Neuronal stem cell (in vitro differentiated cells): ENCODE results near the gene ZBTB46.

Experiments used
- DNase-seq: peaks from one replicate; pipeline ENCODE4 v3.0.0-alpha.2; 2013; ENCODE audit warnings: low spot score
- H2AFZ ChIP-seq: one replicate; pipeline ENCODE4 v1.6.1; 2013; ENCODE audit warnings: mild to moderate bottlenecking, low read length, inconsistent platforms
- H2AK5ac ChIP-seq: 2 replicates; pipeline ENCODE4 v1.6.1; 2013; ENCODE audit warnings: low read depth, mild to moderate bottlenecking, inconsistent platforms, low read length, moderate library complexity, mixed read lengths
- H2BK120ac ChIP-seq: 2 replicates; pipeline ENCODE4 v1.6.1; 2013; ENCODE audit warnings: low read depth, mild to moderate bottlenecking, inconsistent platforms, low read length, moderate library complexity, mixed read lengths
- H2BK12ac ChIP-seq: one replicate; pipeline ENCODE4 v1.6.1; 2013; ENCODE audit warnings: low read length, inconsistent platforms
- H2BK15ac ChIP-seq: 2 replicates; pipeline ENCODE4 v1.6.1; 2013; ENCODE audit warnings: mild to moderate bottlenecking, low read length, inconsistent platforms, mixed read lengths
- H2BK5ac ChIP-seq: one replicate; pipeline ENCODE4 v1.6.1; 2013; ENCODE audit warnings: inconsistent platforms, mild to moderate bottlenecking, low read length, moderate library complexity
- H3K14ac ChIP-seq: one replicate; pipeline ENCODE4 v1.6.1; 2013; ENCODE audit warnings: low read length, inconsistent platforms
- H3K18ac ChIP-seq: 2 replicates; pipeline ENCODE4 v1.6.1; 2013; ENCODE audit warnings: low read length, inconsistent platforms
- H3K23ac ChIP-seq: 2 replicates; pipeline ENCODE4 v1.6.1; 2013; ENCODE audit warnings: low read depth, mild to moderate bottlenecking, mixed read lengths, low read length, inconsistent platforms; ENCODE audit not compliant: poor library complexity
- H3K27ac ChIP-seq: replicated peaks from 3 replicates; pipeline ENCODE4 v1.5.1; 2013; ENCODE audit warnings: low read length, inconsistent platforms
- H3K27me3 ChIP-seq, 3 experiments: 2 replicates each; pipeline ENCODE4 v1.6.1; 2013; ENCODE audit warnings: low read length in 3 of 3, mild to moderate bottlenecking in 2 of 3, inconsistent platforms in 1 of 3, low read depth in 1 of 3, mixed read lengths in 1 of 3, moderate library complexity in 1 of 3; ENCODE audit not compliant: control insufficient read depth in 3 of 3, insufficient read depth in 3 of 3
- H3K36me3 ChIP-seq, 2 donors: replicated peaks in 1 of 2; 2 replicates each; pipeline ENCODE4 v1.6.1; 2013; ENCODE audit warnings: low read length in 2 of 2; ENCODE audit not compliant: control insufficient read depth in 2 of 2, insufficient read depth in 2 of 2
- H3K4ac ChIP-seq: 2 replicates; pipeline ENCODE4 v1.6.1; 2013; ENCODE audit warnings: inconsistent platforms, mild to moderate bottlenecking, low read length, moderate library complexity
- H3K4me1 ChIP-seq, 2 donors: 1 replicate in 1 of 2; 2 replicates in 1 of 2; pipeline ENCODE4 v1.6.1; 2013; ENCODE audit warnings: low read length in 2 of 2, low read depth in 1 of 2; ENCODE audit not compliant: control insufficient read depth in 2 of 2, insufficient read depth in 1 of 2
- H3K4me2 ChIP-seq: one replicate; pipeline ENCODE4 v1.6.1; 2013; ENCODE audit warnings: mild to moderate bottlenecking, low read length, inconsistent platforms; ENCODE audit not compliant: insufficient read depth, poor library complexity, severe bottlenecking
- H3K4me3 ChIP-seq, 2 donors: 2 replicates each; pipeline ENCODE4 v1.5.1; 2013; ENCODE audit warnings: low read length in 2 of 2, mild to moderate bottlenecking in 2 of 2, inconsistent platforms in 1 of 2, moderate library complexity in 1 of 2
- H3K79me1 ChIP-seq: one replicate; pipeline ENCODE4 v1.6.1; 2013; ENCODE audit warnings: low read depth, mild to moderate bottlenecking, inconsistent platforms, low read length, moderate library complexity
- H3K9ac ChIP-seq: one replicate; pipeline ENCODE4 v1.6.1; 2013; ENCODE audit warnings: mild to moderate bottlenecking, low read depth, low read length, inconsistent platforms; ENCODE audit not compliant: poor library complexity
- H3K9me3 ChIP-seq, 2 donors: replicated peaks in 1 of 2; 2 replicates each; pipeline versions ENCODE3 to v1.6.1; 2013; ENCODE audit warnings: low read length in 2 of 2, mild to moderate bottlenecking in 2 of 2, inconsistent platforms in 1 of 2, low read depth in 1 of 2, mixed read lengths in 1 of 2, moderate library complexity in 1 of 2; ENCODE audit not compliant: control insufficient read depth in 2 of 2, insufficient read depth in 1 of 2
- H4K8ac ChIP-seq: one replicate; pipeline ENCODE4 v1.6.1; 2013; ENCODE audit warnings: low read depth, mild to moderate bottlenecking, inconsistent platforms, low read length, moderate library complexity
- H4K91ac ChIP-seq: one replicate; pipeline ENCODE4 v1.6.1; 2013; ENCODE audit warnings: low read length, low read depth, mild to moderate bottlenecking, inconsistent platforms; ENCODE audit not compliant: poor library complexity
- WGBS, 2 donors: extraction: QIAGEN DNeasy Blood & Tissue Kit; methylation state at CpG; one replicate each; pipeline ENCODE4 v1.1.7; 2013; ENCODE audit warnings: missing lambda C conversion rate in 2 of 2, mixed read lengths in 1 of 2; ENCODE audit not compliant: insufficient read length in 2 of 2, insufficient replicate concordance in 1 of 2; ENCODE audit errors: extremely low coverage in 2 of 2; 5-methylcytosine and 5-hydroxymethylcytosine counted together

Gene ZBTB46

GRCh38 chr20:63744574-63745423 is 86.3 kb downstream of the ZBTB46 start:
- Histone ChIP-seq H3K27ac (no peak overlapping the region), H3K14ac (peak overlapping the region; percentile 56), H2BK5ac (no peak overlapping the region)

DNA sequence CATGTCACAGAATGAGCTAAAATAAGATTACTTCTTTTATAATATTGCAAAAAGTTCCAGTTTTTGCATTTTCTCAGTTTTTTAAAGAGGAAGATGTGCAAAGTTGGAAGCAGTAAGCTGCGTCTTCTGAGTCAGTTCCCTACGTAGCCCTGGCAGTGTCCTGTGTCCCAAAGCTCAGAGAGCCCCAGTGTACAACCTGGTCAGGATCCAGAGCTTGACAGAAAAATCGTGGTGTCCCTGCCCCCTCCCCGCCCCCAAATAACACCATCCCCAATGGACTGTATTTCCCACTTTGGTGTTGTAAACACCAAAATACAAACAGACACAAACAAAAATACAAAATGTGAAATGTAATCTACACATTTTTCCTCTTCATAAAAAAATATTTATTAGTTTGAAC is 86.9 kb downstream of the ZBTB46 start:
- WGBS, 2 donors = no CpG with 5 or more reads among the region's 4 CpGs
- H3K14ac ChIP-seq = no peak overlapping the region

More at GRCh38 chr20:63744574-63745423, 86.3 kb downstream of the ZBTB46 start:
- Histone ChIP-seq H3K9me3 (no peaks in the 10 kb centered on the region), H2BK15ac (no peak overlapping the region), H3K36me3 (peaks cover 10 to 63% of the 10 kb centered on the region in 2 donors), H3K4ac (no peak overlapping the region), H4K8ac (no peak overlapping the region), H3K9ac (no peak overlapping the region), H3K18ac (no peak overlapping the region), H3K4me1 (peaks cover 6 to 7% of the 10 kb centered on the region in 2 donors), H3K23ac (peak overlapping the region; percentile 85), H2BK12ac (no peak overlapping the region), H2AK5ac (peak overlapping the region; percentile 37), H2BK120ac (no peak overlapping the region), H2AFZ (no peak overlapping the region), H3K27me3 (no peaks in the 10 kb centered on the region), H3K79me1 (peaks cover 17% of the 10 kb centered on the region), H3K4me3 (no peak overlapping the region), H3K4me2 (no peak overlapping the region), H4K91ac (no peak overlapping the region)
- no CpG with 5 or more reads among the region's 25 CpGs for WGBS, 2 donors
- no peak for DNase-seq

GRCh38 chr20:63743210-63743970 is 87.7 kb downstream of the ZBTB46 start:
- DNase-seq = no peak
- H2BK120ac ChIP-seq = no peak overlapping the region

More for the DNA sequence above, 86.9 kb downstream of the ZBTB46 start:
- H2AK5ac ChIP-seq = no peak overlapping the region
- H3K9me3 ChIP-seq = no peaks in the 10 kb centered on the region
- no peak overlapping the region for H3K23ac ChIP-seq
- no peak overlapping the region for H2BK12ac ChIP-seq
- H3K27me3 ChIP-seq = no peaks in the 10 kb centered on the region
- no peak for DNase-seq
- H3K4me3 ChIP-seq = no peak overlapping the region
- H4K8ac ChIP-seq = no peak overlapping the region
- no peak overlapping the region for H2BK120ac ChIP-seq
- no peak overlapping the region for H3K4ac ChIP-seq
- no peak overlapping the region for H2BK15ac ChIP-seq
- H3K4me1 ChIP-seq = peaks cover 6 to 7% of the 10 kb centered on the region in 2 donors
- H3K36me3 ChIP-seq = peaks cover 10 to 60% of the 10 kb centered on the region in 2 donors
- no peak overlapping the region for H3K18ac ChIP-seq
- H3K27ac ChIP-seq = no peak overlapping the region
- H2BK5ac ChIP-seq = no peak overlapping the region
- H3K9ac ChIP-seq = no peak overlapping the region
- peaks cover 17% of the 10 kb centered on the region for H3K79me1 ChIP-seq
- H2AFZ ChIP-seq = no peak overlapping the region
- no peak overlapping the region for H3K4me2 ChIP-seq
- H4K91ac ChIP-seq = no peak overlapping the region

More at GRCh38 chr20:63743210-63743970, 87.7 kb downstream of the ZBTB46 start:
- H3K4ac ChIP-seq = no peak overlapping the region
- H2BK12ac ChIP-seq = no peak overlapping the region
- no peak overlapping the region for H3K4me3 ChIP-seq
- H3K4me1 ChIP-seq = peaks cover 8 to 10% of the 10 kb centered on the region in 2 donors
- H2AFZ ChIP-seq = no peak overlapping the region
- H4K8ac ChIP-seq = no peak overlapping the region
- no peaks in the 10 kb centered on the region for H3K27me3 ChIP-seq
- no peak overlapping the region for H3K4me2 ChIP-seq
- no peak overlapping the region for H3K23ac ChIP-seq
- peaks cover 10 to 57% of the 10 kb centered on the region in 2 donors for H3K36me3 ChIP-seq
- H4K91ac ChIP-seq = no peak overlapping the region
- H3K79me1 ChIP-seq = peaks cover 17% of the 10 kb centered on the region
- H2BK5ac ChIP-seq = no peak overlapping the region
- H3K9me3 ChIP-seq = no peaks in the 10 kb centered on the region
- H3K18ac ChIP-seq = no peak overlapping the region
- no peak overlapping the region for H2BK15ac ChIP-seq
- no peak overlapping the region for H3K27ac ChIP-seq
- H3K9ac ChIP-seq = no peak overlapping the region
- no peak overlapping the region for H3K14ac ChIP-seq
- no CpG with 5 or more reads among the region's 31 CpGs for WGBS, 2 donors
- H2AK5ac ChIP-seq = no peak overlapping the region
